ENCODE results near the gene KLF11. TPM values are rescaled to one million over a fixed set of nuclear protein-coding genes. Genes with fewer than 3 reads are reported as not detected.

Gene KLF11
- polyA plus RNA-seq, 1 donor from 2014 or later: 5.7 TPM

DNA sequence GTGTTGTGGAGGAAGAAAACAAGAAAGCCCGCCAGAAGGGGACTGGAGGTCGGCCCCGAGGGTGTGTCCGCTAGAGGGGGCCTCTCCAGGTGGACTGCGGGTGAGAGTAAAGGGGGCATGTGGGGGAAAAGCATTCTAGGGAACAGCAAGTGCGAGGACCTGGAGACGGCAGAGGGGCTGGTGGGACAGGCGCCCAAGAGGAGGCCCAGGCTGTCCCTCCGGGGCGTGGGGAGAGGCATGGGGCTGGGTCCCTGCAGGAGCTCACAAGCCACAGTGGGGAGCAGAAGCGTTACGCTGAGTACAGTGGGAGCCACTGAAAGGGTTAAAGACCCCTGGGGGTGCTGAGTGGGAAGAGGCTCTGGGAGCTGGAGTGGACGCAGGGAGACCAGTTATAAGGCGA is 1.6 kb upstream of the KLF11 start:
- TF ChIP-seq SMC3 (conservative IDR thresholded peaks at IDR 0.05; ENCODE audit: poor library complexity) (no peak), RAD21 (conservative IDR thresholded peaks at IDR 0.05) (no peak), MXI1 (conservative IDR thresholded peaks at IDR 0.05; ENCODE audit: poor library complexity, severe bottlenecking) (no peak), POLR2AphosphoS5 (IDR thresholded peaks at IDR 0.05) (no peak)
- H3K27ac ChIP-seq (ENCODE audit: low read length): no peak overlapping the region
- H3K4me2 ChIP-seq (ENCODE audit: low read length): no peak overlapping the region

DNA sequence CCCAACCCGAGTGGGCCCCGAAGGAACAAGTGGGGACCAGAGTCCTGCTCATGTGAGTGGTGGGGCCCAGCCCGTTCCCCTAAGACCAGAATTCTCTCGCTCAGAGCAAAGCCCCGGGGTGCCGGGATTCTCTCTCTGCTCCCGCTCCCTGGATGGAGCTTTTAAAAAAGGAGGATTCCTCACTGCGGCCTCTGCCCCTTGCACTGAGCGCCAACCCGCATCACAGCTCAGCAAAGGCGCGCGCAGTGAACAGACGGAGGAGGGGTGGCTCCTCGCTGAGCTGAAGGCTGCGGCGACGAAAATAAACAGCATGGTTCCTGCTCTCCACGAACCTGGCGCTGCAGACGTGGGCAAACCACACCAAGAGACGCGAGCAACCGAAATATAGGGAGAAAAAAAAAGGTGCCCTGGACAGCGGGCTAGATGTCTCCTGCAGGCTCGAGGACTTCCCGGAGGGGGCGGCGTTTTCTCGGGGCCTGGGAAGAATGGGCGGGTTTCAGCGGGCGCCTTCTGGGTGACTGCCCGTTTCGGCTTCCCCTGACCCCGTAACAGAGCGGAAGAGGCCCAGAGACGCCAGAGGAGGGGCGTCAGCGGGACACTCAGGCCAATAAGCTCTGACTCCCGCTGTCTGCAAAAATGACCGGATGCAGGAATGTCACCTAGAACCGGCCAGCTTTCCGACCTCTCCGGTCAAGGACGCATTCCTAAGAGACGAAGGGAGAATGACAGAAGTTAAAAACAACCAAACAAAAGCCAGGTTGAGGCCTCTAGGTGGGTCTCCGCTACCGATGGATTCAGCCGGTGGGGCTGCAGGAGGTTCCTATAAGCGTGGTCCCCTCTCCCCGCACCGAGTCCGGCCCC is 819 bp upstream of the KLF11 start:
- peak overlapping the region; percentile 63 for H3K4me3 ChIP-seq (ENCODE audit: low read length)
- no peaks in the 10 kb centered on the region for H3K9me2 ChIP-seq (ENCODE audit: insufficient read depth, low read length)
- H3K27ac ChIP-seq (ENCODE audit: low read length): no peak overlapping the region
- H3K4me2 ChIP-seq (ENCODE audit: low read length): peak overlapping the region; percentile 36
- no peaks in the 10 kb centered on the region for H3K27me3 ChIP-seq (ENCODE audit: insufficient read depth, low read depth, low read length)
- no peaks in the 10 kb centered on the region for H3K79me2 ChIP-seq (replicated peaks; ENCODE audit: insufficient read depth, low read length)
- no peaks in the 10 kb centered on the region for H3K9me3 ChIP-seq (ENCODE audit: low read length)
- peak overlapping the region; percentile 34 for H3K9ac ChIP-seq (ENCODE audit: low read length)
- TF ChIP-seq RAD21 (conservative IDR thresholded peaks at IDR 0.05) (no peak), TAF1 (IDR thresholded peaks at IDR 0.05; ENCODE audit: low read depth) (no peak), EP300 (conservative IDR thresholded peaks at IDR 0.05; ENCODE audit: poor library complexity, severe bottlenecking) (no peak), SMC3 (conservative IDR thresholded peaks at IDR 0.05; ENCODE audit: poor library complexity) (no peak), POLR2AphosphoS5 (IDR thresholded peaks at IDR 0.05) (no peak), MXI1 (conservative IDR thresholded peaks at IDR 0.05; ENCODE audit: poor library complexity, severe bottlenecking) (no peak), EZH2 (IDR thresholded peaks at IDR 0.05; ENCODE audit: borderline replicate concordance, insufficient read depth, low read length, poor library complexity, severe bottlenecking) (no peak)
- TF ChIP-seq, protein P1, sequence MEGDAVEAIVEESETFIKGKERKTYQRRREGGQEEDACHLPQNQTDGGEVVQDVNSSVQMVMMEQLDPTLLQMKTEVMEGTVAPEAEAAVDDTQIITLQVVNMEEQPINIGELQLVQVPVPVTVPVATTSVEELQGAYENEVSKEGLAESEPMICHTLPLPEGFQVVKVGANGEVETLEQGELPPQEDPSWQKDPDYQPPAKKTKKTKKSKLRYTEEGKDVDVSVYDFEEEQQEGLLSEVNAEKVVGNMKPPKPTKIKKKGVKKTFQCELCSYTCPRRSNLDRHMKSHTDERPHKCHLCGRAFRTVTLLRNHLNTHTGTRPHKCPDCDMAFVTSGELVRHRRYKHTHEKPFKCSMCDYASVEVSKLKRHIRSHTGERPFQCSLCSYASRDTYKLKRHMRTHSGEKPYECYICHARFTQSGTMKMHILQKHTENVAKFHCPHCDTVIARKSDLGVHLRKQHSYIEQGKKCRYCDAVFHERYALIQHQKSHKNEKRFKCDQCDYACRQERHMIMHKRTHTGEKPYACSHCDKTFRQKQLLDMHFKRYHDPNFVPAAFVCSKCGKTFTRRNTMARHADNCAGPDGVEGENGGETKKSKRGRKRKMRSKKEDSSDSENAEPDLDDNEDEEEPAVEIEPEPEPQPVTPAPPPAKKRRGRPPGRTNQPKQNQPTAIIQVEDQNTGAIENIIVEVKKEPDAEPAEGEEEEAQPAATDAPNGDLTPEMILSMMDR (IDR thresholded peaks at IDR 0.05; ENCODE audit: poor library complexity, severe bottlenecking): no peak
- TF ChIP-seq, protein P2, sequence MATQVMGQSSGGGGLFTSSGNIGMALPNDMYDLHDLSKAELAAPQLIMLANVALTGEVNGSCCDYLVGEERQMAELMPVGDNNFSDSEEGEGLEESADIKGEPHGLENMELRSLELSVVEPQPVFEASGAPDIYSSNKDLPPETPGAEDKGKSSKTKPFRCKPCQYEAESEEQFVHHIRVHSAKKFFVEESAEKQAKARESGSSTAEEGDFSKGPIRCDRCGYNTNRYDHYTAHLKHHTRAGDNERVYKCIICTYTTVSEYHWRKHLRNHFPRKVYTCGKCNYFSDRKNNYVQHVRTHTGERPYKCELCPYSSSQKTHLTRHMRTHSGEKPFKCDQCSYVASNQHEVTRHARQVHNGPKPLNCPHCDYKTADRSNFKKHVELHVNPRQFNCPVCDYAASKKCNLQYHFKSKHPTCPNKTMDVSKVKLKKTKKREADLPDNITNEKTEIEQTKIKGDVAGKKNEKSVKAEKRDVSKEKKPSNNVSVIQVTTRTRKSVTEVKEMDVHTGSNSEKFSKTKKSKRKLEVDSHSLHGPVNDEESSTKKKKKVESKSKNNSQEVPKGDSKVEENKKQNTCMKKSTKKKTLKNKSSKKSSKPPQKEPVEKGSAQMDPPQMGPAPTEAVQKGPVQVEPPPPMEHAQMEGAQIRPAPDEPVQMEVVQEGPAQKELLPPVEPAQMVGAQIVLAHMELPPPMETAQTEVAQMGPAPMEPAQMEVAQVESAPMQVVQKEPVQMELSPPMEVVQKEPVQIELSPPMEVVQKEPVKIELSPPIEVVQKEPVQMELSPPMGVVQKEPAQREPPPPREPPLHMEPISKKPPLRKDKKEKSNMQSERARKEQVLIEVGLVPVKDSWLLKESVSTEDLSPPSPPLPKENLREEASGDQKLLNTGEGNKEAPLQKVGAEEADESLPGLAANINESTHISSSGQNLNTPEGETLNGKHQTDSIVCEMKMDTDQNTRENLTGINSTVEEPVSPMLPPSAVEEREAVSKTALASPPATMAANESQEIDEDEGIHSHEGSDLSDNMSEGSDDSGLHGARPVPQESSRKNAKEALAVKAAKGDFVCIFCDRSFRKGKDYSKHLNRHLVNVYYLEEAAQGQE (IDR thresholded peaks at IDR 0.05; ENCODE audit: borderline replicate concordance): no peak
- no peaks in the 10 kb centered on the region for H3K36me3 ChIP-seq (ENCODE audit: insufficient read depth, low read length)
- H4K20me1 ChIP-seq (ENCODE audit: insufficient read depth): no peaks in the 10 kb centered on the region
- no peak overlapping the region for H2AFZ ChIP-seq (ENCODE audit: low read depth, low read length)
- no peaks in the 10 kb centered on the region for H3F3A ChIP-seq (ENCODE audit: insufficient read depth, low read length, poor library complexity, severe bottlenecking)

More for the DNA sequence above, 1.6 kb upstream of the KLF11 start:
- H3K9ac ChIP-seq (ENCODE audit: low read length): no peak overlapping the region
- no peaks in the 10 kb centered on the region for H3K9me3 ChIP-seq (ENCODE audit: low read length)
- no peaks in the 10 kb centered on the region for H3K27me3 ChIP-seq (ENCODE audit: insufficient read depth, low read depth, low read length)
- no peak overlapping the region for H3K4me3 ChIP-seq (ENCODE audit: low read length)
- H3K9me2 ChIP-seq (ENCODE audit: insufficient read depth, low read length): no peaks in the 10 kb centered on the region
- H3F3A ChIP-seq (ENCODE audit: insufficient read depth, low read length, poor library complexity, severe bottlenecking): no peaks in the 10 kb centered on the region
- H3K36me3 ChIP-seq (ENCODE audit: insufficient read depth, low read length): no peaks in the 10 kb centered on the region
- H2AFZ ChIP-seq (ENCODE audit: low read depth, low read length): no peak overlapping the region
- H4K20me1 ChIP-seq (ENCODE audit: insufficient read depth): no peaks in the 10 kb centered on the region
- H3K79me2 ChIP-seq (replicated peaks; ENCODE audit: insufficient read depth, low read length): no peaks in the 10 kb centered on the region
